ENCODE measurements around the gene SIMC1. TPM values are rescaled to one million over a fixed set of nuclear protein-coding genes. Genes with fewer than 3 reads are reported as not detected.

SIMC1 gene
- total RNA-seq, 2 donors from 2014 or later: 23.9 to 24.4 TPM

- H3K36me3 ChIP-seq: no peaks in the 10 kb centered on the region
- H3K27me3 ChIP-seq: no peaks in the 10 kb centered on the region
- DNase-seq: no peak
- no peaks in the 10 kb centered on the region for H3K4me1 ChIP-seq
- peak overlapping the region in 1 of 2 donors; percentile 12 for H3K9ac ChIP-seq (ENCODE audit: low read depth in 2 of 2, low read length in 2 of 2)
- no peak overlapping the region for H3K4me3 ChIP-seq
- intact Hi-C loops (cut with DNase I): no loop called here
- no peak for TF ChIP-seq CTCF (IDR thresholded peaks at IDR 0.05)
- H3K9me3 ChIP-seq: no peaks in the 10 kb centered on the region
- no peak overlapping the region for H3K27ac ChIP-seq
Measured at GRCh38 chr5:176373100-176373818, 135.0 kb downstream of the SIMC1 start.

- H3K27ac ChIP-seq: no peak overlapping the region
- H3K4me3 ChIP-seq: no peak overlapping the region
- TF ChIP-seq CTCF (IDR thresholded peaks at IDR 0.05): no peak
- no peaks in the 10 kb centered on the region for H3K4me1 ChIP-seq
- H3K27me3 ChIP-seq: no peaks in the 10 kb centered on the region
- no peak overlapping the region for H3K9ac ChIP-seq (ENCODE audit: low read depth in 2 of 2, low read length in 2 of 2)
- intact Hi-C loops (cut with DNase I): no loop called here
- H3K36me3 ChIP-seq: no peaks in the 10 kb centered on the region
- H3K9me3 ChIP-seq: no peaks in the 10 kb centered on the region
- DNase-seq: no peak
Measured at GRCh38 chr5:176379881-176380280, 141.7 kb downstream of the SIMC1 start.

- TF ChIP-seq CTCF (IDR thresholded peaks at IDR 0.05): no peak
- Histone ChIP-seq H3K9me3 (no peaks in the 10 kb centered on the region), H3K4me3 (no peak overlapping the region), H3K36me3 (no peaks in the 10 kb centered on the region), H3K4me1 (no peaks in the 10 kb centered on the region), H3K27me3 (no peaks in the 10 kb centered on the region), H3K27ac (no peak overlapping the region), H3K9ac (ENCODE audit: low read depth in 2 of 2, low read length in 2 of 2) (no peak overlapping the region)
- intact Hi-C loops (cut with DNase I): no loop called here
- DNase-seq: no peak
Measured at GRCh38 chr5:176381423-176381822, 143.2 kb downstream of the SIMC1 start.

- Histone ChIP-seq H3K27me3 (no peaks in the 10 kb centered on the region), H3K27ac (no peak overlapping the region), H3K9ac (ENCODE audit: low read depth in 2 of 2, low read length in 2 of 2) (no peak overlapping the region), H3K36me3 (no peaks in the 10 kb centered on the region), H3K4me3 (no peak overlapping the region), H3K9me3 (no peaks in the 10 kb centered on the region), H3K4me1 (no peaks in the 10 kb centered on the region)
- DNase-seq: no peak
- no peak for TF ChIP-seq CTCF (IDR thresholded peaks at IDR 0.05)
- intact Hi-C loops (cut with DNase I): no loop called here
Measured at GRCh38 chr5:176381979-176382378, 143.8 kb downstream of the SIMC1 start.

GRCh38 chr5:176382721-176383120 lies 144.5 kb downstream of the SIMC1 start:
- no peak for TF ChIP-seq CTCF (IDR thresholded peaks at IDR 0.05)
- H3K4me3 ChIP-seq: no peak overlapping the region
- H3K36me3 ChIP-seq: no peaks in the 10 kb centered on the region
- H3K9ac ChIP-seq (ENCODE audit: low read depth in 2 of 2, low read length in 2 of 2): no peak overlapping the region
- H3K9me3 ChIP-seq: no peaks in the 10 kb centered on the region
- H3K27ac ChIP-seq: no peak overlapping the region
- DNase-seq: no peak
- peaks cover 4% of the 10 kb centered on the region for H3K4me1 ChIP-seq
- H3K27me3 ChIP-seq: no peaks in the 10 kb centered on the region
- intact Hi-C loops (cut with DNase I): no loop called here

Measured in colonic mucosa (tissue), 4 donors.